NCI-H510A treated with DMSO at 0.1 percent for 48 hours (cell line): ENCODE results near the gene PTGES2.
"Not testable (repeated sequence)": the region's sequence is repeated elsewhere in the genome, so short reads cannot be mapped to it uniquely, and the experiment has no call there.

Experiments
- DNase-seq: peaks from one replicate; lab custom pipeline; 2025; lab: John Stamatoyannopoulos, UW

The PTGES2 gene

DNA sequence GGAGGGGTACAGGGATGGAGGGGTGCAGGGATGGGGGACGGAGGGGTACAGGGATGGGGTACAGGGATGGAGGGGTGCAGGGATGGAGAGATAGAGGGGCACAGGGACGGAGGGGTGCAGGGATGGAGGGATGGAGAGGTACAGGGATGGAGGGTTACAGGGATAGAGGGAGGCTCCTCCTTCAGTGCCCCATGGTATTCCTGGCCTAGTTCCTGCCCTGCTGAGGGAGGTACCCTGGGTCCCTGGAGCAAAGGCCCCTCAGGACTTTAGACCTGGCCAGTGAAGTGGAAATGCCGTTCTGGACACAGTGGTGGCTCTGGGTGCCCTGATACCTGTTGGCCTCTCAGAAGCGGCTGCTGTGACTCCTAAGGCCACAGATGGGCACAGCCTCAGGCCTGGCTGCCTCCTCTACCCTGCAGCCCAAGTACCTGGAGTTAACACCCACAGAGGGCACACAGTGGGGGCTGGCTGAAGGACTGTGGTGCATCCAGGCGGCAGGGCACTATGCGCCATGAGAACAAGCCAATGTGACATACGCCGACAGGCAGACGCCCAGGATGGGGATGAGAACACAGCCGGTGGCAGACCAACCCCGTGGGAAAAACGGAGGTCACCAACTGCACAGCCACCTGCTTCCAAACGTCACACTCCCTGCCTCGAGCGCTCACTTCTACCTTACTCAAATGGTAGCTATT, 8.4 kb downstream of the PTGES2 start:
- no peak for DNase-seq

GRCh38 chr9:128118472-128118857, 9.1 kb downstream of the PTGES2 start:
- DNase-seq = no peak

DNA sequence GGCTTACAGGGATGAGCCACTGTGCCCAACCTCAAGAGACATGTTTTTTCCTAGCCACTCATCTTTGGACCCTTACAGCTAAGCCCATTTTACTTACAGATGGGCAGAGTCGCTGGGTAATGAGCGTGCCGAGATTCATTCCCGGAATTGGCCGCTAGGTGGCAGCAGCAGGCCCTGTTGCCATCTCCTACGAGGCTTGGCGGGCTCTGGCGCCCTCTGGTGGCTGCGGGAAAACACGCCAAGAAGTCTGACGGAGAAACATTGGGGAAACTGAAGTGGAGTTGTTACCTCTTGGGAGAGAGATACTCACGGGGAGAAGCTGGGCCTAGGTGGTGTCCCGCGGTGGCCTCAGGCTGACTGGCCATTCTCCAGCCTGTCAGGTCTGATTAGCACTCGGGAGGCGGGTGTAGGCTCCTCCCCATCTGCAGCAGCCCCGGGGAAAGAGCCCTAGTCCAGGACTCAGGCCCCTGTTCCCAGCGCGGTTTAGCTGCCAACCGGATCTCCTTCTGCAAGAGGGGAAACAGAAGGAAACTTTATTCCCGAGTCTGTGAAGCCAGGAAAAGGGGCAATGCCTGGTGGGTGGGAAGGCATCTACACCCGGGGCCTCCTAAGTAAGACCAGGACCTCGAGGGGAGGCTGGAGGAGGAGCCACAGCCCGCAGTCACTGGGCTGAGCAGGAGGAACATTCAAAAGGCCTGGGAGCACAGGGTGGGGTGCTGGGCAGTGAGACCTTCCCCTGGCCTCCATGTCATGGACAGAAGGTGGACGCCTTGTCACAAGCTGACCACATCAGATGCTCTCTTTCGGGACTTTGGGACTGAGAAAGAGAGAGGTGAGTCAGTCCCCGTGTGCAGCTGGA, 9.7 kb downstream of the PTGES2 start:
- DNase-seq = peak; percentile 86

GRCh38 chr9:128116104-128117083, 11.1 kb downstream of the PTGES2 start:
- no peak for DNase-seq

DNA sequence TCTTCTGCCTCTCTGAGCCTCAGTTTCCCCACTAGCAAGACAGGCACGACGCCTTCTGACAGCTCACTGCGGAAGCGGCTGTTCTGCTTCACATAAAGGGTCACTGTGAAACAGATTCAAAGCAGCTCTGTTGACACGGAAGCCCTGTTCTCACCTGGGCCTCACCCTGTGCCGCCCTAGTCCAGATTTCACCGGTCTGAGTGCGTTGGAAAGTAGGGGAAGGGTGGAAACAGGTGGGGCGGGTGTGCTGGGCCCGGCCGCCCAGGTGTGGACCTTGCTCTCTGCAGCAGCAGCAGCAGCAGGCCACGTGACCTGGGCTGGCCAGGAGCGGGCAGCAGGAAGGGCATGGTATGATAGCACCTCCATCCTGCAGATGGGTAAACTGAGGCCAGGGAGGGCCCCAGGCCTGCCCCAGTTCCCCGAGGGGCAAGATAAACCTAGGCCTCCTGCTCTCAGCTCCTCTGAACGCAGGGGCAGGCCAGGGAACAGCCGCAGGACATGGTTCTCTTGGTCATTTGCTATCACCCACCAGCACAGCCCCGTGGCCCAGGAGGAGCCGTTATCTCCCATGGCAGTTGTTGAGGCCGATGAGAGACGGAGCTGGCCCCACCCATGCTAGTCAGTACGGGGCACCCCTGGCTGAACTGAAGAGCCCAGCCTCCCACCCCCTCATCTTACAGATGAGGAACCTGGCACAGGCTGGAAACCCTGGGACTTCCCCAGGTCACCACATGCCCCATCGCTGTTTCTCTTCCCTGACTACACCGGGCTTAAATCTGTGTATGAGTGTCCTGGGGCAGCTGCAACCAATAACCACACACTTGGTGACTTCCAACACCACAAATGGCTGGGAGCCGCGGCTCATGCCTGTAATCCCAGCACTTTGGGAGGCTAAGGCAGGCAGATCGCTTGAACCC, 12.1 kb downstream of the PTGES2 start:
- DNase-seq = no peak

DNA sequence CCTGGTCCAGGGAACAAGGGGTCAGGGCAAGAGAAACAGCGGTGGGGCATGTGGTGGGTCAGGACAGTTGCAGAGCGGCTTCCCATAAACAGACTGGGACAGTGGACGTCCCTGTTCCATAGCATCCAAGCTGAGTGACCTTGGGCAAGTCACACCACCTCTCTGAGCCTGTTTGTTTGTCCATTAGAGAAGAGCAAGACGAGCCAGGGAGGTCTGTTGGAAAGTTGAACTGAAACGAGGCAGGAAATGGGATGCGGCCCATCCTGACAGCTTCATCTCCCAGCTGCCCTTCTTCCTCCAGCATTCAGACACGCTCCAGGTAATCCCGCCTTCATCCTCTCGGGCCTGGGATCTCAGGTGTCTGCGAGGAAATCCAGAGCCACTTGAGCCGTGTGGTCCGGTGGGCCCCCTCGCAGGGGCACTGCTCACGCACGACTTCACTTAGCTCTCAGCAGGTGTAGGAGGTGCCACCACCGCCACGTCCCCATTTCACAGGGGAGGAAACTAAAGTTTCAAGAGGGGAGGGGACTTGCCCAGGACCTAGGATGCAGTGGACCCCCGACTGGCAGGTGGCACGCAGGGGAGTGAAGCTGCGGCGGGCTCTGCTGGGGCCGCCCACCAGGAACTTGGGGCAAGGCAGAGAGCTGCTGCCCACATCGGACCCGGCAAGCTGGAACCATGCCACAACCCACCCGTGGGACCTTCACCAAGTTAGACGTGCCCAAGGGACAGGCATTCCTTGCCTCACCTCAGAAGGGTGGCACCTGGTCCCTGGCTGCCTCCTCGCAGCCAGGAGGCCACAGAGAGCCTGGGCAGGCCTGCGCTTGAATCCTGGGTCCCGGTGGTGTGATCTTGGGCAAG, 13.0 kb downstream of the PTGES2 start:
- DNase-seq = no peak

- DNase-seq = no peak
Observed at GRCh38 chr9:128113526-128114325, 13.8 kb downstream of the PTGES2 start.

DNA sequence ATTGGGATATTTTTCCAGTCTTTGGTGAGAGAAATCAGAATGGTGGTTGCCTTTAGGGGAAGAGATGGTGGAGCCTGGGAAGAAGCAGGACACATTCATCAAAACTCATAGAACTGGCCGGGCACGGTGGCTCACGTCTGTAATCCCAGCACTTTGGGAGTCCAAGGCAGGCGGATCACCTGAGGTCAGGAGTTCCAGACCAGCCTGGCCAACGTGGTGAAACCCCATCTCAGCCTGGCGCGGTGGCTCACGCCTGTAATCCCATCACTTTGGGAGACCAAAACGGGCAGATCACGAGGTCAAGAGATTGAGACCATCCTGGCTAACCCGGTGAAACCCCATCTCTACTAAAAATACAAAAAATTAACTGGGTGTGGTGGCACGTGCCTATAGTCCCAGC, 15.8 kb downstream of the PTGES2 start:
- not testable (repeated sequence) for DNase-seq

GRCh38 chr9:128109050-128109709, 18.3 kb downstream of the PTGES2 start:
- no peak for DNase-seq

- no peak for DNase-seq
Observed at GRCh38 chr9:128108269-128109049, 19.1 kb downstream of the PTGES2 start.

DNA sequence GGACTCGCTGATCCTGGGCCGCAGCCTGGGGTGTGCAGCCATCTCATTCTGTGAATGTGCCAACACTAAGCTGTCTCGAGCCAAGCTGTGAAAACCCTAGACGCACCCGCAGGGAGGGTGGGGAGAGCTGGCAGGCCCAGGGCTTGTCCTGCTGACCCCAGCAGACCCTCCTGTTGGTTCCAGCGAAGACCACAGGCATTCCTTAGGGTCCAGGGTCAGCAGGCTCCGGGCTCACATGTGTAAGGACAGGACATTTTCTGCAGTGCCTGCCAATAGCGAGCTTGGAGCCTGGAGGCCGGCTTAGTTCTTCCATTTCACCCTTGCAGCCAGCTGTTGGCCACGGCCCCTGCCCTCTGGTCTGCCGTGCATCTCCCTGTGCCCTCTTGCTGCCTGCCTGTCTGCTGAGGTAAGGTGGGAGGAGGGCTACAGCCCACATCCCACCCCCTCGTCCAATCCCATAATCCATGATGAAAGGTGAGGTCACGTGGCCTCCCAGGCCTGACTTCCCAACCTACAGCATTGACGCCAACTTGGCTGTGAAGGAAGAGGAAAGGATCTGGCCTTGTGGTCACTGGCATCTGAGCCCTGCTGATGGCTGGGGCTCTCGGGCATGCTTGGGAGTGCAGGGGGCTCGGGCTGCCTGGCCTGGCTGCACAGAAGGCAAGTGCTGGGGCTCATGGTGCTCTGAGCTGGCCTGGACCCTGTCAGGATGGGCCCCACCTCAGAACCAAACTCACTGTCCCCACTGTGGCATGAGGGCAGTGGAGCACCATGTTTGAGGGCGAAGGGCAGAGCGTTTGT, 19.9 kb downstream of the PTGES2 start:
- DNase-seq = no peak

DNA sequence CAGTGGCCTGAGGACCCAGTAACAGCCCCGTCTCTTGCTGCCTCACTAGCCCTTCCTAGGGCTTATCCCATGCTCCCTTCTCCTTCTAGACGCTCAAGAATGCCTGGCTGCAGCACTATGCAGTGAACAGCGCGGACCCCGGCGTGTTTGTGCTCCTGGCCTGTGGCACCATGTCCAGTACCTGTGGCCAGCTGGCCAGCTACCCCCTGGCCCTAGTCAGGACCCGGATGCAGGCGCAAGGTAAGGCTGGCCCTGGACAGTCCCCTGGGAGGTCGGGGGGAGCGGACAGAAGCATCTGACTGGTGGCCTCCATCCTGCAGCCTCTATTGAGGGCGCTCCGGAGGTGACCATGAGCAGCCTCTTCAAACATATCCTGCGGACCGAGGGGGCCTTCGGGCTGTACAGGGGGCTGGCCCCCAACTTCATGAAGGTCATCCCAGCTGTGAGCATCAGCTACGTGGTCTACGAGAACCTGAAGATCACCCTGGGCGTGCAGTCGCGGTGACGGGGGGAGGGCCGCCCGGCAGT, 20.5 kb downstream of the PTGES2 start:
- DNase-seq = no peak

DNA sequence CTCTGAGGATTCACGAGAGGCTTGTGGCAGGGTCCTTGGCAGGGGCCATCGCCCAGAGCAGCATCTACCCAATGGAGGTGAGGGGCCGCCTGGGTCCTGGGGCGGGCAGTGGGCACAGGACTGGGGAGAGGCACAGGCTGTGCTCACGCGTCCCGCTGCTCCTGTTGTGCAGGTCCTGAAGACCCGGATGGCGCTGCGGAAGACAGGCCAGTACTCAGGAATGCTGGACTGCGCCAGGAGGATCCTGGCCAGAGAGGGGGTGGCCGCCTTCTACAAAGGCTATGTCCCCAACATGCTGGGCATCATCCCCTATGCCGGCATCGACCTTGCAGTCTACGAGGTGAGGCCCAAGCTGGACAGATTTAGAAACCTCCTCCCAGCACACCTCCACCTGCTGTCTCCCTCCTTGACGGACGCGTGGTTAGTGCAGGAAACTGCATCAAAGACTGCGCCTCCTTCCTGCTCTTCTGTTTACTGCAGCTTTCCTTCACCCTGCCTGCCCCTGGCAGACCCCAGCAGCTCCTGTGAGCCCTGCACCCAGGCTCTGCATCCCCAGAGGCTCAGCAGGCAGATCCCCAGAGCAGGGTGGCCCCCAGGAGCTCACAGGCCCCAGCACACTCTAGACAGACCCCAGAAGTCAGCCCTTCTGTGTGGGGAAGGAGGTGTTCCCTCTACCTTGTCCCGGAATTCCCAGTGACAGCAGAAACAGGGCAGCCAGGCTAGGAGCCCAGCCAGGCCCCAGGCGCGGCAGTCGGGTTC, 21.2 kb downstream of the PTGES2 start:
- no peak for DNase-seq

DNA sequence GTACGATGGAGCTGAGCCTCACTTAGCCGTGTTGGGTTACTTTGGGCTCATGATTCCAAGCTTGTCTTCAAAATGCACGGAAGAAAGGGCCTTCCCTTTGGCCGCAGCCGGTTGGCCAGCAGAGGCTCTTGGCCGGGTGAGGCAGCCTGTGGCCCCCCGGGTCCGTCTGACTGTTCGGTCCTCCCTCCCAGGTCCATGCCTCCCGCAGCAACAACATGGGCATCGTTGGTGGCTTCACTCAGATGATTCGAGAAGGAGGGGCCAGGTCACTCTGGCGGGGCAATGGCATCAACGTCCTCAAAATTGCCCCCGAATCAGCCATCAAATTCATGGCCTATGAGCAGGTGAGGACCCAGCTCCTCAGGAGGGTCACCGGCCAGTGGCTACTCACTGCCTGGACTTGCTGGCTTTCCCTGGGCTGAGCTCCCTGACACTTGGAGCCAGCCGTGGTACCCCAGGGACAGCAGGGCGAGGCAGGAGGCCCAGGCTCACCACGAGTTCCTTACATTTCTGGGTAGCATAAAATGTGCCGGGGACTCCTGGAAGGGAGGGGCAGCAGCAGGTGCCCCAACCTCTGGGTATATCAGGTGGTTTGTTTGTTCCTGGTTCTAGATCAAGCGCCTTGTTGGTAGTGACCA, 21.9 kb downstream of the PTGES2 start:
- DNase-seq = no peak

DNA sequence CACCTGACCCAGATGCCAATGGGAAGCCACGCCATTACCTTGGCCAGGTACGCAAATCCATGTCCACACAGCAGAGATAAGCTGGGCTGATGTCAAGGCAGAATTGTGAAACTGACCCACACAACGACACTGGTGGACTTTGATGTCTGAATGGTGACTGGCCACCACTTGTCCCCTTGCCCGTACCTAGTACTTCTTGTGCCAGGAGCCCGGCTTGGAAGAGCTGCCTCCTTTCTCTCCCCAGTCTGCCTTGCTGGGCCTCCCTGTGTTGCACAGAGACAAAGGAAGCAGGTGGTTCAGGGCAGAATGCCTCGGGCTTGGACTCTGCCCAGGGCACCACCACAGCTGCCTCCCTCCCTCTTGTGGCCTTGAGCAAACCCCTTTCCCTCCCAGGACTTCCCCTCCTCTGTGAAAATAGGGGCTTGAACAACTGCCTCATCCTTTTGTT, 23.3 kb downstream of the PTGES2 start:
- DNase-seq = no peak

DNA sequence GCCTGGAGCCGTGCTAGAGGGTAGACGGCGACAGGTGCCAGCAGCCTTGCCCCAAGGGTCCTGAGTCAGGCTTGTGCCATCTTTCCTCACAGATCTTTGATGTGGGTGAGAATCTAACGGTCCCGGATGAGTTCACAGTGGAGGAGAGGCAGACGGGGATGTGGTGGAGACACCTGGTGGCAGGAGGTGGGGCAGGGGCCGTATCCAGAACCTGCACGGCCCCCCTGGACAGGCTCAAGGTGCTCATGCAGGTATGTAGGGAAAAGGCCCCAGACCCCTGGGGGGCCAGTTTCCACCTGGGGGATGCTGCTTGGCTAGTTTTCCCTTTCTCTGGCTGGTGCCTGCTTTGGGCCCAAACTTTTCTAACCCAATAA, 24.0 kb downstream of the PTGES2 start:
- DNase-seq = no peak
